Activated T-cell treated with anti-CD3 and anti-CD28 coated beads, Interleukin-2, amount 50 U/mL, for 4 hours (primary cell): ENCODE results near the gene ATAD2B. TPM values are rescaled to one million over a fixed set of nuclear protein-coding genes. Genes with fewer than 3 reads are reported as not detected.
A peak's percentile ranks its signal among the peaks of the same experiment; 100 is the strongest.
"Not testable (repeated sequence)": the region's sequence is repeated elsewhere in the genome, so short reads cannot be mapped to it uniquely, and the experiment has no call there.

Experiments
- ATAC-seq, 2 donors: fragments of 200-7000 bp; cut with Tn5 transposase; one replicate each; pipeline ENCODE4 v1.10.0; 2021
- DNase-seq: peaks from one replicate; pipeline ENCODE4 v3.0.0-alpha.2; 2020
- H3K27me3 Mint-ChIP-seq: one replicate; pipeline ENCODE4 v1.8.0; 2021; ENCODE audit warnings: low read depth, mixed read lengths
- H3K36me3 Mint-ChIP-seq: one replicate; pipeline ENCODE4 v1.8.0; 2022; ENCODE audit warnings: mixed read lengths; ENCODE audit not compliant: insufficient read depth
- H3K4me1 Mint-ChIP-seq: one replicate; pipeline ENCODE4 v1.8.0; 2021; ENCODE audit warnings: low read depth, mixed read lengths
- H3K4me3 Mint-ChIP-seq: one replicate; pipeline ENCODE4 v1.8.0; 2021; ENCODE audit warnings: mild to moderate bottlenecking, moderate library complexity, mixed read lengths
- H3K9me3 Mint-ChIP-seq: one replicate; pipeline ENCODE4 v1.8.0; 2021; ENCODE audit warnings: mixed read lengths
- total RNA-seq, 3 donors: library from RNA; stranded (reverse); gene quantifications; one replicate each; pipeline ENCODE4 v1.2.1, GENCODE V29; 2021

Gene ATAD2B
- total RNA-seq, result 10 to 100 TPM; 12.5 to 15.4 (median 13.2) TPM

DNA sequence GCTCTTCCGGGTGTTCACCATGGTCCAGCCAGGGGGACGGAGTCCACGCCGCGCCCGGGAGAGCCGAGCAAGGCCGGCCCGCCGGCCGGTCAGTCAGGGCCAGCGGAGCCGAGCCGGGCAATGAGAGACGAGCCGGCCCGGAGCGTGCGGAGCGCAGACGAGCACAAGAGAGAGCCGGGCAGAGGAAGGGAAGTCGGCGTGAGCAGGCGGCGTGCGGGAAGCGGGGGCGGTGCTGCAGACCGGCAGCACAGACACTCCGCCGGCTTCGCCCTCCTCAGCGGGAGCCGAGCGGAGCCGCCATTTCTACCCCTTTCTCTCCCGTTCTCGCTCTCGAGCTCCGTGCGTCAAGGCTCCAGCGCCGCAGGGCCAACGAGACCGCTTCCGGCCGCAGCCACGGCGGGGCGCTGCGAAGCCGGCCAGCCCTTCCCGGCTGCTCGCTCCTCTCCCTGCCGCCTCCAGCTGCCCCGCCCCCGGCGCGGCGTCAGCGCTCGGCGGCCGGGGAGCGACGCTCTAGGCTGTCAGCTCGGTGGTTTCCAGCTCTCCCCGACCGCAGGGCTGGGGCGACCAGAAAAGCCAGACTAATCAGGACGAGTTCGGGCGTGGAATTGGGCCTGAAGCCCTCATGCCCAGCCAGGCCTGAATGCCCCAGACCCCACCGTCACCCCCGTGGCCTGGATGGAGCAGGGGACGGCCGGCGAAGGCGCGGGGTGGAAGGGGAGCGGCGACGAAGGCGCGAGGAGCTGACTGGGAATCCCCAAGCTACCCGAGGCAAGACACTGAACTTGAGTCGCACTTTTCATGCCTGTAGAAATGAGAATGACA is at the start of gene ATAD2B:
ATAD2B (minus strand) TSS at position 374 of the 822 bp plus-strand sequence; CDS start at position 21, 353 bp downstream.
- Mint-ChIP-seq H3K4me1 (peaks cover 41% of the 10 kb centered on the region), H3K9me3 (no peaks in the 10 kb centered on the region), H3K36me3 (peaks cover 5% of the 10 kb centered on the region), H3K27me3 (no peaks in the 10 kb centered on the region), H3K4me3 (peak within 1 kb of the TSS; percentile 94)
- DNase-seq (peak; percentile 91), ATAC-seq (peak; percentile 87 to 90)

DNA sequence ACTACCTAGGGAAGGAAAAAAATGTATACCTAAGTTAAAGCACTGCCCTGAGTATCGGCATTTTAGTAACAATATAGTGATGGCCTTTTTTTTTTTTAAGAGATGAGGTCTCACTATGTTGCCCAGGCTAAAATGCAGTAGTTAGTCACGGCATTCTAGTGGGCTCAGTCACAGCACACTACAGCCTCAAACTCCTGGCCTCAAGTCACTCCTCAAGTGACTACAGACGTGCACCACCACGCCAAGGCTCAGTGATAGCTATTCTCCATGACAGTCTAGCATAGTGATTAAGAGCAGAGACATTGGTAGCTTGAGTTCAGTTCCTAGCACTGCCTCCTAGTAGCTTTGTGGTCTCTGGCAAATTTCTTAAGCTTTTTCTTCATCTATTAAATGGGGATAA is 40.9 kb upstream of the ATAD2B start:
- Mint-ChIP-seq H3K27me3 (no peaks in the 10 kb centered on the region), H3K36me3 (peaks cover 1% of the 10 kb centered on the region), H3K4me3 (no peak overlapping the region), H3K4me1 (no peaks in the 10 kb centered on the region), H3K9me3 (no peaks in the 10 kb centered on the region)
- no peak for ATAC-seq
- no peak for DNase-seq

DNA sequence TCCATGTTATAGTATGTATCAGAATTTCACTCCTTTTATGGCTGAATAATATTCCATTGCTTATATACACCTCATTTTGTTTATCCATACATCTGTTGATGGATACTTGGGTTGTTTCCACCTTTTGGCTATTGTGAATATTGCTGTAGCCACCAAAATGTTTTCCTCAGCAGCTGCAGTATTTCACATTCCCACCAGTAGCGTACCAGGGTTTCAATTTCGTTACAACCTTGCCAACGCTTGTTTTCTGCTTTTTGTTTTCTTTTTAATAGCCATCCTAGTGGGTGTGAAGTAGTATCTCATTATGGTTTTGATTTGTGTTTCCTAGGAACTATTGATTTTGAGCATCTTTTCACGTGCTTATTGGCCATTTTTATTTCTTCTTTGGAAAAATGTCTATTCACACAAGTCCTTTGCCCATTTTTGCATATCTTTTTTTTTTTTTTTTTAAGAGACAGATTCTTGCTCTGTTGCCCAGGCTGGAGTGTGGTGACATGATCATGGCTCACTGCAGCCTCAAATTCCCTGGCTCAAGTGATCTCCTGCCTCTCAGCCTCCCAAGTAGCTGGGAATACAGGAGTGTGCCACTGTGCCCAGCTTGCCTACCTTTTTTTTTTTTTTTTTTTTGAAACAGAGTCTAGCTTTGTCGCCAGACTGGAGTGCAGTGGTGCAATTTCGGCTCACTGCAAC is 27.5 kb upstream of the ATAD2B start:
- ATAC-seq, result no peak

DNA sequence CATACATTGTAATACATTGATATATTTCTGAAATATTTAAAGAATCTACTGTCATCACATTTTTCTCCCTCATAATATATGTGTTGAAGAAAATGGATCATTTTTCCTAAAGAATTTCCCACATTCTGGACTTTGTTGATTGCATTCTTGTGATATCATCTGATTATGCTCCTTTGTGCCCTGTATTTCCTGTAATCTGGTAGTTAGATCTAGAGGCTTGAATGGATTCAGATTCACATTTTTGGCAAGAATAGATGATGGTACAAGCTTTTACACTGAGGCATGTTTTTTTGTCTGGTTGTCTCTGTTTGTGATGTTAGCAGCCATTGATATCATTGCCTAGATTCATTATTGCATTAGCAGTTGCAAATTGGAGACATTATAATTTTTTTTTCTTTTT is 26.7 kb upstream of the ATAD2B start:
- H3K9me3 Mint-ChIP-seq, result no peaks in the 10 kb centered on the region
- no peaks in the 10 kb centered on the region for H3K27me3 Mint-ChIP-seq
- DNase-seq (no peak), ATAC-seq (no peak)
- H3K36me3 Mint-ChIP-seq, result no peaks in the 10 kb centered on the region
- peaks cover 6% of the 10 kb centered on the region for H3K4me1 Mint-ChIP-seq
- H3K4me3 Mint-ChIP-seq, result no peak overlapping the region

More for the DNA sequence above, 27.5 kb upstream of the ATAD2B start:
- Mint-ChIP-seq H3K9me3 (no peaks in the 10 kb centered on the region), H3K4me3 (no peak overlapping the region), H3K27me3 (no peaks in the 10 kb centered on the region), H3K36me3 (no peaks in the 10 kb centered on the region), H3K4me1 (peaks cover 6% of the 10 kb centered on the region)
- no peak for DNase-seq

DNA sequence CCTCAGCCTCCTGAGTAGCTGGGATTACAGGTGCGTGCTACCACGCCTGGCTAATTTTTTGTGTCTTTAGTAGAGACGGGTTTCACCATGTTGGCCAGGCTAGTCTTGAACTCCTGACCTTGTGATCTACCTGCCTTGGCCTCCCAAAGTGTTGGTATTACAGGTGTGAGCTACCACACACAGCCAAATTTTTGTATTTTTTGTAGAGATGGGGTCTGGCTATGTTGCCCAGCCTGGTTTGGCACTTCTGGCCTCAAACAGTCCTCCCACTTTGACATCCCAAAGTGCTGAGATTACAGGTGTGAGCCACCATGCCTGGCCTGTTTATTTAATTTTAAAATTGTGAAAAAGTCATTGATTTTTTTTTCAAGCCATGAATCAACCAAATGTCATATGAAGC is 25.6 kb upstream of the ATAD2B start:
- H3K36me3 Mint-ChIP-seq, DNase-seq, H3K4me3 Mint-ChIP-seq, H3K9me3 Mint-ChIP-seq, ATAC-seq, H3K27me3 Mint-ChIP-seq, H3K4me1 Mint-ChIP-seq: not testable (repeated sequence)

DNA sequence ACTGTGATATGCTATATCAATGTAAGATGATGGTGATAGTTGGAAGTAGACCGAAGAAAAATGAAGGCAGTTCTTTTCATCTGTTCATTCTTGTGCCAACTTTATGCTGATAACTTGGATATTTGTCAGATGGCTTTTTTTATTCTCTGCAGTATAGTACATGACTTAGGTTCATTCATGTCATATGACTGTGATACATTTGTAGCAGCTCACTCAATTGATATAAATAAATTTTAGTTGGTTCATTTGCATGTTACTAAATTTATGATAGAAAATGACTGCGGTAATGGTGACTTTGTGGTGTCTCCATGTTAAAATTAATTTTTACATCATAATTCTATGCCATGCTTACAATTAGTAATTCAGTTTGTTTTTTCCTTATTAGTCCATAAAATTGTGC is 20.4 kb upstream of the ATAD2B start:
- ATAC-seq (no peak), DNase-seq (no peak)
- Mint-ChIP-seq H3K27me3 (no peaks in the 10 kb centered on the region), H3K9me3 (no peaks in the 10 kb centered on the region), H3K36me3 (no peaks in the 10 kb centered on the region), H3K4me3 (no peak overlapping the region), H3K4me1 (peaks cover 2% of the 10 kb centered on the region)

DNA sequence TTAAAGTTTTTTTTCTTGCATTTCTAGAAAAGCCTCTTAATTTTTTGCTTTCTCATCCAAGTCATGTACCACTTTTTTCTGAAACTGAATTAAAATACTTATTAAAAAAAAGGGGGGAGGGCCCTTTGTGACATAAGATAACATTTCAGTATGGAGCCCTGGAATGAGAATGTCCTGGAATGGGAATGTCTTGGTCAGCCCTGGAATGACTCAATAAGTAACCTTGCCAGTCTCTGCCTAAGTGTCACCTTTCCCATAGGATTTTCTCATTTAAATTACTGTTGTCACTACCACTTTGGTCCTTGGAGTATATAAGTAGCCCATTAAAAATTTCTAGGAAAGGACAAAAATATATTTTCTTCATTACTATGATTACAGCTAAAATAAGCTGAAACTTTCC is 18.1 kb upstream of the ATAD2B start:
- H3K4me1 Mint-ChIP-seq, result peaks cover 15% of the 10 kb centered on the region
- H3K27me3 Mint-ChIP-seq, result no peaks in the 10 kb centered on the region
- no peaks in the 10 kb centered on the region for H3K36me3 Mint-ChIP-seq
- ATAC-seq (no peak), DNase-seq (no peak)
- no peaks in the 10 kb centered on the region for H3K9me3 Mint-ChIP-seq
- H3K4me3 Mint-ChIP-seq, result no peak overlapping the region

DNA sequence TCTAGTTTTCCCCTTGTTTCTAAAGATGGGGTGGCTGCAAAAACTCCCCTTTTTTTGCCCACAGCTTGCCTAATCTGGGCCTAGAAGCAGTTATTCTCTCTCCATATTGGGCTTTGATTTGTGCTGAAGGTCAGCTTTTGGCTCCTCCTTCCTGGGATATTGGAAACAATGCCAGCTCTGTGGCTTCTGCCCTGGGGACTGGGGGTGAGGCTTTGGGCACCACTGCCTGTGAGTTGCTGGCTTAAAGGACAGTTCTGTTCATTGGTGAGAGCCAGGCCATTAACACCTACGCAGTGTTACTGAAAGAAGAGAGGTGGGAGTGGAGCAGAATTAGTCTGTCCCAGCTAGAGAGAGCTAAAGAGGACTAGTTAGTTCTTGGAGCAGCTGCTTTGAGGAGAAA is 17.6 kb upstream of the ATAD2B start:
- H3K36me3 Mint-ChIP-seq, result no peaks in the 10 kb centered on the region
- ATAC-seq (no peak), DNase-seq (no peak)
- no peak overlapping the region for H3K4me3 Mint-ChIP-seq
- H3K27me3 Mint-ChIP-seq, result no peaks in the 10 kb centered on the region
- H3K4me1 Mint-ChIP-seq, result peaks cover 15% of the 10 kb centered on the region
- no peaks in the 10 kb centered on the region for H3K9me3 Mint-ChIP-seq

DNA sequence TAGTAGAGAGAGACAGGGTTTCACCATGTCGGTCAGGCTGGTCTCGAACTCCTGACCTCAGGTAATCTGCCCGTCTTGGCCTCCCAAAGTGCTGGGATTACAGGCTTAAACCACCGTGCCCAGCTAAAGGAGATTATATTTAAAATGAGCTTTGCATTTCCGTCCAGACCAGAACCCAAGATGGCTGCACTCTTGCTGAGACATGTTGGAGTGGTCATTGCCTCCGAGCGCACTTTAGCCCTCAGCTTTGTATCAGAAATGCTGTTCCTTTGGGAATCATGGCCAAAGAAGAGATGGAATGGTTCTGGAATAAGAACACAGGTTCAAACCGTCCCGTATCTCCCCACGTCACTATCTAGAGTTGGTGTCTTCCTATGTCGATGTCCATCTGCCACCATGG is 16.7 kb upstream of the ATAD2B start:
- Mint-ChIP-seq H3K36me3 (no peaks in the 10 kb centered on the region), H3K4me1 (peaks cover 23% of the 10 kb centered on the region), H3K9me3 (no peaks in the 10 kb centered on the region), H3K4me3 (no peak overlapping the region), H3K27me3 (no peaks in the 10 kb centered on the region)
- no peak for DNase-seq
- no peak for ATAC-seq

DNA sequence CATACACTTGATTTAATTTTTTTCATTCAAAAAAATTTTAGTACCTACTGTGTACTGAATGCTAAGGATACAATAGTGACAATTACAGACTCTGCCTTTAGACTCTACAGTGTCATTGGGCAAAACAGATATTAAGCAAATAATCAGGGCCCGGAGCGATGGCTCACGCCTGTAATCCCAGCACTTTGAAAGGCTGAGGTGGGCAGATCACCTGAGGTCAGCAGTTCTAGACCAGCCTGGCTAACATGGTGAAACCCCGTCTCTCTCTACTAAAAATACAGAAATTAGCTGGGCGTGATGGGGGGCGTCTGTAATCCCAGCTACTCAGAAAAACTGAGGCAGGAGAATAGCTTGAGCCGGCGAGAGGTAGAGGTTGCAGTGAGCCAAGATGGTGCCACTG is 14.7 kb upstream of the ATAD2B start:
- DNase-seq (no peak), ATAC-seq (no peak)
- Mint-ChIP-seq H3K27me3 (no peaks in the 10 kb centered on the region), H3K4me3 (peak overlapping the region; percentile 51), H3K4me1 (peaks cover 24% of the 10 kb centered on the region), H3K9me3 (no peaks in the 10 kb centered on the region), H3K36me3 (no peaks in the 10 kb centered on the region)

DNA sequence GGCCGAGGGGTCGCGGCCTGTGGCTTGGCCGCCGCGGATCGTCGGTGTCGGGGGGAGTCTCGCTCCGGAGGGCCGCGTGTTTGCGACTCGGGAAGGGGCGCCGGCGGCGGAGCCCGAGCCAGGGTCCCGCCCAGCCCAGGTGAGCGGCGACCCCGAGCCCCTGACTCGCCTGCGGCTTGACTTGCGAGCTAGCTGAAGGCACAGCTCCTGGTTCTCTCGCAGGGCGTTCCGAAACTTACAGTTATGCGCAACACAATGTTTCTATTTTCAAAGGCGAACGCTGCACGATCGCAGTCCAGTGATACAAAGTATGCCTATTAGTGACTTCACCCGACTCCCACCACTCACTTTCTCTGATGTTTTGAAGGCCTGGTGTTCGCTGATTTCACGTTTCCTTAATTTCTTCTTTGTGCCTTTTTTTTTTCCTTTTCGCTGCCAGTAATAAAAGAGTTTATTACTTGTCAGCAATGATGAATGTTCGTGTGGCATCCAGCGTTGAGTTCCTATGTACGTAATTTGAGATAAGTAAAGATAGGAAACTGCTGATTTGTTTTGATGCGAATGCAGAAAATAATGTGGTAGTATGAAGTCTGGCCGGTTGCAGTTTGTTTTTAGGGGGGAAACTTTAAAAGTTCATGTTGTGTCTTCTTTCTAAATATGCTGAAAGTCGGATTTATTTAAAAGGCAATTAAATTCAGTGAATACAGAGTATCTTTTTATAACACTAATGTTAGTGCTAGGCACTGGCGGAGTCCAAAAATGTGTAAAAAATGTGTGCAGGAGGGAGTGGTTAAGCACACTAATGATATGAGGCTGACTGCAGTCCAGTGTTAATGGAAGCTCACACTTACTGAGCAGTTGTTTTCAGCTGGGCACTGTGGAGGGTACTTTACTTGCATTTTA is 14.0 kb upstream of the ATAD2B start:
- Mint-ChIP-seq H3K9me3 (no peaks in the 10 kb centered on the region), H3K36me3 (no peaks in the 10 kb centered on the region), H3K27me3 (no peaks in the 10 kb centered on the region), H3K4me3 (peak overlapping the region; percentile 88), H3K4me1 (peaks cover 24% of the 10 kb centered on the region)
- DNase-seq, result peak; percentile 34
- peak; percentile 71 to 75 for ATAC-seq

DNA sequence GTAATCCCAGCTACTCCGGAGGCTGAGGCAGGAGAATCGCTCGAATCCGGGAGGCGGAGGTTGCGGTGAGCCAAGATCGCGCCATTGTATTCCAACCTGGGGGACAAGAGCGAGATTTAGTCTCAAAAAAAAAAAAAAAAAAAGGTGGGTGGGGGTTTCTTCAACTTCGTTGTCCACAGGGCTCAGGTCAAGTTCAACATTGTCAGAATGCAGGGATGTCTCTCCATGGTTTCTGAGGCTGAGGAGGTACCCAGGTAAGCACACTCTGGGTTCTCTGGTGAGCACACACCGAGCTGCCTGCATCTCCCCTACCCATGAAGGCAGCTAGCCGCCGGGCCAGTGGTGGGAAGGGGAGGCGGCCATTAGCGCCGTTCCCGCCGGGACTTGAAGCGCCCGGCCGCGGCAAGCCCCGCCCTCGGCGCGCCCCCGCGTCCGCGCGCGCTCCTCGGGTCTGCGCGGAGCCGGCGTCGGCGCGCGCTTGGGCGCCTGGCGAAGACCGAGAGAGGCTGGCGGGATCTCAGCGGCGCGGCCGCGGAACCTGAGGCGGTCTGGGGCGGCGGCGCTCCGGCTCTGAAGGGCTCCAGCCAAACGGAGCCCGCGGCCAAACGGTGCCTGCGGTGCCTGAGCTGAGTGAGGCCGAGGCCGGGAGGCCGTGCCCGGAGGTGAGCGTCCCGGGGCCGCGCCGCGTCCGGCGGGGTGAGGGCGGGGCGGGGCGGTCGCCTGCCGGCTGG is 13.2 kb upstream of the ATAD2B start, which contains the start of gene UBXN2A:
UBXN2A (plus strand) TSS at position 477 of the 731 bp plus-strand sequence. CDS start 17,852 bp downstream, outside the sequence.
- no peaks in the 10 kb centered on the region for H3K27me3 Mint-ChIP-seq

DNA sequence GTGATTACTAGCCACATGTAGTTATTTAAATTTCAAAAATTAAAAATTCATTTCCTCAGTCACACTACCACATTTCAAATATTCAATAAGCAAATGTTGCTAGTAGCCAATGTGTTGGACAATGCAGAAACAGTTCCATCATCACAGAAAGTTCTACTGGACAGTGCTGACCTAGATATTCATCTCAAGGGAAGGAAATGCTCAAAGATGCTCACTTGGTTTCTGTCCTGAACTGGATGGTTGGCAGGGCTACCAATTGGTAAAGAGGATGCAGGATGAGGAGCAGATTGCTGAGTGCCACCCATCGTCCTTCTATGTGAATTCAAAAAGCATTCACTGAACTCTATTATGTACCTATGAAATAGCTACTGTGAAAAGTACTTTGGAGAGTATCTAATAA is 7.3 kb upstream of the ATAD2B start:
- Mint-ChIP-seq H3K36me3 (peaks cover 3% of the 10 kb centered on the region), H3K4me3 (no peak overlapping the region), H3K4me1 (peaks cover 7% of the 10 kb centered on the region), H3K9me3 (no peaks in the 10 kb centered on the region), H3K27me3 (no peaks in the 10 kb centered on the region)
- ATAC-seq (no peak), DNase-seq (no peak)

More for the DNA sequence above, 13.2 kb upstream of the ATAD2B start, which contains the start of gene UBXN2A:
- Mint-ChIP-seq H3K36me3 (no peaks in the 10 kb centered on the region), H3K4me1 (peaks cover 24% of the 10 kb centered on the region), H3K9me3 (no peaks in the 10 kb centered on the region), H3K4me3 (peak within 1 kb of the TSS; percentile 88)
- DNase-seq (peak; percentile 64), ATAC-seq (peak; percentile 88 to 93)
